OCI-LY7 (cell line): ENCODE results near the gene MYO18B. TPM values are rescaled to one million over a fixed set of nuclear protein-coding genes. Genes with fewer than 3 reads are reported as not detected.

Experiments used
- BruUV-seq: library from RNA; stranded (reverse); fragments of 400-500 nt; replicated peaks from 2 replicates; lab custom pipeline; 2021; lab: Mats Ljungman, UMichigan
- CTCF ChIA-PET: fragments of 300-600 bp; sonication (Branson Sonifier 250); formaldehyde crosslinking; loops from one replicate; lab custom pipeline; 2022; ENCODE audit warnings: antibody characterized with exemption; ENCODE audit not compliant: unreplicated experiment; lab: Charles Lee
- POLR2A ChIA-PET: fragments of 300-600 bp; sonication (Branson Sonifier 250); formaldehyde crosslinking; loops from one replicate; lab custom pipeline; 2022; ENCODE audit warnings: antibody characterized with exemption; lab: Charles Lee
- DNase-seq: peaks from one replicate; pipeline ENCODE4 v3.0.0-alpha.2; 2015; ENCODE audit warnings: low spot score
- H2AFZ ChIP-seq: fragments of 200-600 bp; sonication (generic), shearing (Covaris generic); 2 replicates; pipeline ENCODE4 v1.6.1; 2014; ENCODE audit warnings: mild to moderate bottlenecking, antibody characterized with exemption, low read length, moderate library complexity
- H3K27ac ChIP-seq: fragments of 200-600 bp; sonication (generic); 2 replicates; pipeline ENCODE4 v1.5.1; 2014; ENCODE audit warnings: mixed run types, low read depth, mild to moderate bottlenecking, moderate library complexity, low read length, inconsistent platforms; ENCODE audit not compliant: poor library complexity, severe bottlenecking
- H3K36me3 ChIP-seq: fragments of 200-600 bp; sonication (generic); 2 replicates; pipeline ENCODE4 v1.6.1; 2014; ENCODE audit warnings: mild to moderate bottlenecking, antibody characterized with exemption, low read length, moderate library complexity, mixed read lengths; ENCODE audit not compliant: insufficient read depth
- H3K4me1 ChIP-seq: fragments of 200-600 bp; sonication (generic); 2 replicates; pipeline ENCODE4 v1.5.1; 2014; ENCODE audit warnings: mild to moderate bottlenecking, low read length; ENCODE audit not compliant: insufficient read depth, poor library complexity, severe bottlenecking
- H3K4me2 ChIP-seq: fragments of 200-600 bp; sonication (generic); 2 replicates; pipeline ENCODE4 v1.6.1; 2014; ENCODE audit warnings: mild to moderate bottlenecking, low read length
- H3K4me3 ChIP-seq: fragments of 200-600 bp; sonication (generic); 2 replicates; pipeline ENCODE4 v1.5.1; 2014; ENCODE audit warnings: mild to moderate bottlenecking, low read depth, low read length; ENCODE audit not compliant: poor library complexity, severe bottlenecking
- H3K79me2 ChIP-seq: fragments of 200-600 bp; sonication (generic); 2 replicates; pipeline ENCODE4 v1.6.1; 2016; ENCODE audit warnings: low read depth, mild to moderate bottlenecking, low read length, moderate library complexity, mixed read lengths; ENCODE audit not compliant: insufficient read depth
- H3K9me2 ChIP-seq: fragments of 200-600 bp; sonication (generic); 2 replicates; pipeline ENCODE4 v1.6.1; 2016; ENCODE audit warnings: mild to moderate bottlenecking, low read length, mixed read lengths; ENCODE audit not compliant: insufficient read depth
- H3K9me3 ChIP-seq: fragments of 200-600 bp; sonication (generic); 2 replicates; pipeline ENCODE4 v1.6.1; 2014; ENCODE audit warnings: mild to moderate bottlenecking, mixed run types, low read length, mixed read lengths
- H4K20me1 ChIP-seq: fragments of 200-600 bp; sonication (generic); 2 replicates; pipeline ENCODE4 v1.6.1; 2014; ENCODE audit warnings: mild to moderate bottlenecking, antibody characterized with exemption, low read length, moderate library complexity, mixed read lengths; ENCODE audit not compliant: insufficient read depth
- CTCF ChIP-seq: fragments of 200-600 bp; sonication (generic); conservative IDR thresholded peaks from 2 replicates; pipeline ENCODE4 v1.5.1; 2014; ENCODE audit warnings: mild to moderate bottlenecking, antibody characterized with exemption, low read length, moderate library complexity, mixed read lengths
- EZH2phosphoT487 ChIP-seq: fragments of 200-600 bp; sonication (generic); IDR thresholded peaks from 2 replicates; pipeline ENCODE4 v1.6.1; 2018; ENCODE audit warnings: low read depth, borderline replicate concordance, mild to moderate bottlenecking, mixed run types, antibody characterized with exemption, low read length, moderate library complexity, mixed read lengths
- intact Hi-C: fragments of 100-400 bp; cut with micrococcal nuclease; formaldehyde crosslinking; loops from one replicate; pipeline ENCODE4 v1.10.0; 2022; ENCODE audit not compliant: unreplicated experiment
- total RNA-seq, 2 experiments: library from RNA; depleted of rRNA in 1 of 2; stranded (reverse); fragments of >200 nt in 1 of 2; shearing (Covaris generic) in 1 of 2; gene quantifications; 2 replicates each; pipeline ENCODE4 v1.2.3, GENCODE V29; 2014 to 2022

MYO18B gene
- total RNA-seq, 2 experiments from 2014 or later = not detected

- H3K79me2 ChIP-seq = no peaks in the 10 kb centered on the region
- CTCF ChIA-PET = no interaction called here
- H2AFZ ChIP-seq = no peak overlapping the region
Observed at GRCh38 chr22:25953919-25954318, 211.9 kb downstream of the MYO18B start.

GRCh38 chr22:25955323-25955722, 213.3 kb downstream of the MYO18B start:
- Histone ChIP-seq H3K4me2 (no peak overlapping the region), H3K9me3 (no peaks in the 10 kb centered on the region), H3K27ac (no peak overlapping the region), H3K36me3 (no peaks in the 10 kb centered on the region), H3K79me2 (no peaks in the 10 kb centered on the region), H3K4me1 (no peaks in the 10 kb centered on the region), H2AFZ (no peak overlapping the region), H4K20me1 (no peaks in the 10 kb centered on the region), H3K9me2 (no peaks in the 10 kb centered on the region), H3K4me3 (no peak overlapping the region)
- BruUV-seq = no TSS peak
- TF ChIP-seq EZH2phosphoT487 = no peak
- TF ChIP-seq CTCF = no peak
- ChIA-PET CTCF (no interaction called here), POLR2A (no interaction called here)
- intact Hi-C loops = no loop called here
- no peak for DNase-seq

More at GRCh38 chr22:25953919-25954318, 211.9 kb downstream of the MYO18B start:
- no peaks in the 10 kb centered on the region for H3K36me3 ChIP-seq
- no peaks in the 10 kb centered on the region for H3K4me1 ChIP-seq
- BruUV-seq = no TSS peak
- no peak overlapping the region for H3K4me3 ChIP-seq
- no peaks in the 10 kb centered on the region for H3K9me3 ChIP-seq
- TF ChIP-seq EZH2phosphoT487 (no peak), CTCF (no peak)
- intact Hi-C loops = no loop called here
- H3K9me2 ChIP-seq = no peaks in the 10 kb centered on the region
- no peak for DNase-seq
- H3K4me2 ChIP-seq = no peak overlapping the region
- H3K27ac ChIP-seq = no peak overlapping the region
- POLR2A ChIA-PET = no interaction called here
- H4K20me1 ChIP-seq = no peaks in the 10 kb centered on the region

GRCh38 chr22:25956801-25957200, 214.8 kb downstream of the MYO18B start:
- H2AFZ ChIP-seq = no peak overlapping the region
- H3K4me1 ChIP-seq = no peaks in the 10 kb centered on the region
- intact Hi-C loops = no loop called here
- H3K36me3 ChIP-seq = no peaks in the 10 kb centered on the region
- H3K79me2 ChIP-seq = no peaks in the 10 kb centered on the region
- no peak overlapping the region for H3K4me2 ChIP-seq
- no peaks in the 10 kb centered on the region for H3K9me3 ChIP-seq
- no peak for DNase-seq
- no peak overlapping the region for H3K4me3 ChIP-seq
- POLR2A ChIA-PET = interaction anchor here (1.0 kb wide), 1 partner anchor 197 kb away, joined by 3 read pairs; no protein-coding TSS in a partner anchor
- CTCF ChIA-PET = no interaction called here
- no TSS peak for BruUV-seq
- TF ChIP-seq CTCF (no peak), EZH2phosphoT487 (no peak)
- no peaks in the 10 kb centered on the region for H3K9me2 ChIP-seq
- H4K20me1 ChIP-seq = no peaks in the 10 kb centered on the region
- no peak overlapping the region for H3K27ac ChIP-seq
